ENCODE results near the gene ABHD12. TPM values are rescaled to one million over a fixed set of nuclear protein-coding genes. Genes with fewer than 3 reads are reported as not detected.
A peak's percentile ranks its signal among the peaks of the same experiment; 100 is the strongest.

Gene ABHD12
- total and polyA plus RNA-seq, 10 of the 15 experiments (the other 5 are each of a cell fraction or from before 2014, with no cell fraction given) = 1.5 to 61.8 (median 26.7) TPM

DNA sequence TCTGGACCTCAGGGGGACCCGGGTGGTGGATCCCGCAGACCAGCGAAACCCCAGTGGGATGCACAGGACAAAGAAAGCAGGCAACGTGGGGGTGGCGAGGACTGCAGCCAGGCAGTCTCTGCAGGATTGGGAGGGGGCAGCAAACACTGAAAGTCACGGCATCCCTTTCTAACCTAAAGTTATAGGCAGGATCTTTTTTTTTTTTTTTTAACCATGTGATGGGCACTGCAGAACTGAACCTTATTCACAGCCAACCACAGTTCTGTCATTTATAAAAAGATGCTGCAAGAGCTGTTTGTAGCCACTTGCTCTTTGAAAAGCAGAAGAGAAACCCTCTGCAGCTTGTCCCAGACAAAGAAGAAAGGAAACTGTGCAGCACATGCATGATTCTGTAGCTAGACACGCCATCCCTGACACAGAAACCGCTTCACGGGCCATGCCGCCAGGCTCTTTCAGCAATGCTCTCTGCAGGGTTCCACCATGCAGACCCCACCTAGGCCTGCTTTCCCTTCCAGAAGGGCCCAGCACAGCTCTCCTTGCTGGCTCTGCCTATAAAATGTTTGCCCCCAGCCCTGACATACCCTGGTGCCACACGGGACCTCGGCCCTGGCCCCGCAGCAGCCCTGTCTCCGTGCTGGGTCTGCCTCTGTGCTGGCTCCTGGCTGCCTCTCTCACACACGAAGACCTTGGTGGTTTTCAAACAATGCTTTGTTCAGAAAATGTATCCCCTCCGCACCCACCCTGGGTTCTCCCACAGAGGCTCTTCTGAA lies 72.0 kb downstream of the ABHD12 start (continued):
- TF ChIP-seq, protein P1, sequence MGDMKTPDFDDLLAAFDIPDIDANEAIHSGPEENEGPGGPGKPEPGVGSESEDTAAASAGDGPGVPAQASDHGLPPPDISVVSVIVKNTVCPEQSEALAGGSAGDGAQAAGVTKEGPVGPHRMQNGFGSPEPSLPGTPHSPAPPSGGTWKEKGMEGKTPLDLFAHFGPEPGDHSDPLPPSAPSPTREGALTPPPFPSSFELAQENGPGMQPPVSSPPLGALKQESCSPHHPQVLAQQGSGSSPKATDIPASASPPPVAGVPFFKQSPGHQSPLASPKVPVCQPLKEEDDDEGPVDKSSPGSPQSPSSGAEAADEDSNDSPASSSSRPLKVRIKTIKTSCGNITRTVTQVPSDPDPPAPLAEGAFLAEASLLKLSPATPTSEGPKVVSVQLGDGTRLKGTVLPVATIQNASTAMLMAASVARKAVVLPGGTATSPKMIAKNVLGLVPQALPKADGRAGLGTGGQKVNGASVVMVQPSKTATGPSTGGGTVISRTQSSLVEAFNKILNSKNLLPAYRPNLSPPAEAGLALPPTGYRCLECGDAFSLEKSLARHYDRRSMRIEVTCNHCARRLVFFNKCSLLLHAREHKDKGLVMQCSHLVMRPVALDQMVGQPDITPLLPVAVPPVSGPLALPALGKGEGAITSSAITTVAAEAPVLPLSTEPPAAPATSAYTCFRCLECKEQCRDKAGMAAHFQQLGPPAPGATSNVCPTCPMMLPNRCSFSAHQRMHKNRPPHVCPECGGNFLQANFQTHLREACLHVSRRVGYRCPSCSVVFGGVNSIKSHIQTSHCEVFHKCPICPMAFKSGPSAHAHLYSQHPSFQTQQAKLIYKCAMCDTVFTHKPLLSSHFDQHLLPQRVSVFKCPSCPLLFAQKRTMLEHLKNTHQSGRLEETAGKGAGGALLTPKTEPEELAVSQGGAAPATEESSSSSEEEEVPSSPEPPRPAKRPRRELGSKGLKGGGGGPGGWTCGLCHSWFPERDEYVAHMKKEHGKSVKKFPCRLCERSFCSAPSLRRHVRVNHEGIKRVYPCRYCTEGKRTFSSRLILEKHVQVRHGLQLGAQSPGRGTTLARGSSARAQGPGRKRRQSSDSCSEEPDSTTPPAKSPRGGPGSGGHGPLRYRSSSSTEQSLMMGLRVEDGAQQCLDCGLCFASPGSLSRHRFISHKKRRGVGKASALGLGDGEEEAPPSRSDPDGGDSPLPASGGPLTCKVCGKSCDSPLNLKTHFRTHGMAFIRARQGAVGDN (IDR thresholded peaks at IDR 0.05) = peak; percentile 89
- TF ChIP-seq POU2F2 (IDR thresholded peaks at IDR 0.05; ENCODE audit: borderline replicate concordance, low read depth, low read length) = peak; percentile 84; the same call in 1 of the 3 replicates
- TF ChIP-seq, protein P2, sequence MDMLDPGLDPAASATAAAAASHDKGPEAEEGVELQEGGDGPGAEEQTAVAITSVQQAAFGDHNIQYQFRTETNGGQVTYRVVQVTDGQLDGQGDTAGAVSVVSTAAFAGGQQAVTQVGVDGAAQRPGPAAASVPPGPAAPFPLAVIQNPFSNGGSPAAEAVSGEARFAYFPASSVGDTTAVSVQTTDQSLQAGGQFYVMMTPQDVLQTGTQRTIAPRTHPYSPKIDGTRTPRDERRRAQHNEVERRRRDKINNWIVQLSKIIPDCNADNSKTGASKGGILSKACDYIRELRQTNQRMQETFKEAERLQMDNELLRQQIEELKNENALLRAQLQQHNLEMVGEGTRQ (IDR thresholded peaks at IDR 0.05; ENCODE audit: borderline replicate concordance, low read depth, low read length) = peak; percentile 8; the same call in 1 of the 2 replicates
- no peak; the same call in 1 of the 2 replicates for TF ChIP-seq TBL1XR1 (IDR thresholded peaks at IDR 0.05; ENCODE audit: low read depth, low read length)
- TF ChIP-seq, protein P3, sequence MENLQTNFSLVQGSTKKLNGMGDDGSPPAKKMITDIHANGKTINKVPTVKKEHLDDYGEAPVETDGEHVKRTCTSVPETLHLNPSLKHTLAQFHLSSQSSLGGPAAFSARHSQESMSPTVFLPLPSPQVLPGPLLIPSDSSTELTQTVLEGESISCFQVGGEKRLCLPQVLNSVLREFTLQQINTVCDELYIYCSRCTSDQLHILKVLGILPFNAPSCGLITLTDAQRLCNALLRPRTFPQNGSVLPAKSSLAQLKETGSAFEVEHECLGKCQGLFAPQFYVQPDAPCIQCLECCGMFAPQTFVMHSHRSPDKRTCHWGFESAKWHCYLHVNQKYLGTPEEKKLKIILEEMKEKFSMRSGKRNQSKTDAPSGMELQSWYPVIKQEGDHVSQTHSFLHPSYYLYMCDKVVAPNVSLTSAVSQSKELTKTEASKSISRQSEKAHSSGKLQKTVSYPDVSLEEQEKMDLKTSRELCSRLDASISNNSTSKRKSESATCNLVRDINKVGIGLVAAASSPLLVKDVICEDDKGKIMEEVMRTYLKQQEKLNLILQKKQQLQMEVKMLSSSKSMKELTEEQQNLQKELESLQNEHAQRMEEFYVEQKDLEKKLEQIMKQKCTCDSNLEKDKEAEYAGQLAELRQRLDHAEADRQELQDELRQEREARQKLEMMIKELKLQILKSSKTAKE (IDR thresholded peaks at IDR 0.05; ENCODE audit: low read depth, poor library complexity, severe bottlenecking) = peak; percentile 83
- TF ChIP-seq, protein P4, sequence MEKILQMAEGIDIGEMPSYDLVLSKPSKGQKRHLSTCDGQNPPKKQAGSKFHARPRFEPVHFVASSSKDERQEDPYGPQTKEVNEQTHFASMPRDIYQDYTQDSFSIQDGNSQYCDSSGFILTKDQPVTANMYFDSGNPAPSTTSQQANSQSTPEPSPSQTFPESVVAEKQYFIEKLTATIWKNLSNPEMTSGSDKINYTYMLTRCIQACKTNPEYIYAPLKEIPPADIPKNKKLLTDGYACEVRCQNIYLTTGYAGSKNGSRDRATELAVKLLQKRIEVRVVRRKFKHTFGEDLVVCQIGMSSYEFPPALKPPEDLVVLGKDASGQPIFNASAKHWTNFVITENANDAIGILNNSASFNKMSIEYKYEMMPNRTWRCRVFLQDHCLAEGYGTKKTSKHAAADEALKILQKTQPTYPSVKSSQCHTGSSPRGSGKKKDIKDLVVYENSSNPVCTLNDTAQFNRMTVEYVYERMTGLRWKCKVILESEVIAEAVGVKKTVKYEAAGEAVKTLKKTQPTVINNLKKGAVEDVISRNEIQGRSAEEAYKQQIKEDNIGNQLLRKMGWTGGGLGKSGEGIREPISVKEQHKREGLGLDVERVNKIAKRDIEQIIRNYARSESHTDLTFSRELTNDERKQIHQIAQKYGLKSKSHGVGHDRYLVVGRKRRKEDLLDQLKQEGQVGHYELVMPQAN (conservative IDR thresholded peaks at IDR 0.05) = no peak
- TF ChIP-seq ZNF217 (IDR thresholded peaks at IDR 0.05) = no peak
- TF ChIP-seq IKZF1 (conservative IDR thresholded peaks at IDR 0.05) = peak; percentile 47; the same call in 1 of the 2 replicates
- no peak for TF ChIP-seq YBX1 (IDR thresholded peaks at IDR 0.05)
- TF ChIP-seq, protein P5, sequence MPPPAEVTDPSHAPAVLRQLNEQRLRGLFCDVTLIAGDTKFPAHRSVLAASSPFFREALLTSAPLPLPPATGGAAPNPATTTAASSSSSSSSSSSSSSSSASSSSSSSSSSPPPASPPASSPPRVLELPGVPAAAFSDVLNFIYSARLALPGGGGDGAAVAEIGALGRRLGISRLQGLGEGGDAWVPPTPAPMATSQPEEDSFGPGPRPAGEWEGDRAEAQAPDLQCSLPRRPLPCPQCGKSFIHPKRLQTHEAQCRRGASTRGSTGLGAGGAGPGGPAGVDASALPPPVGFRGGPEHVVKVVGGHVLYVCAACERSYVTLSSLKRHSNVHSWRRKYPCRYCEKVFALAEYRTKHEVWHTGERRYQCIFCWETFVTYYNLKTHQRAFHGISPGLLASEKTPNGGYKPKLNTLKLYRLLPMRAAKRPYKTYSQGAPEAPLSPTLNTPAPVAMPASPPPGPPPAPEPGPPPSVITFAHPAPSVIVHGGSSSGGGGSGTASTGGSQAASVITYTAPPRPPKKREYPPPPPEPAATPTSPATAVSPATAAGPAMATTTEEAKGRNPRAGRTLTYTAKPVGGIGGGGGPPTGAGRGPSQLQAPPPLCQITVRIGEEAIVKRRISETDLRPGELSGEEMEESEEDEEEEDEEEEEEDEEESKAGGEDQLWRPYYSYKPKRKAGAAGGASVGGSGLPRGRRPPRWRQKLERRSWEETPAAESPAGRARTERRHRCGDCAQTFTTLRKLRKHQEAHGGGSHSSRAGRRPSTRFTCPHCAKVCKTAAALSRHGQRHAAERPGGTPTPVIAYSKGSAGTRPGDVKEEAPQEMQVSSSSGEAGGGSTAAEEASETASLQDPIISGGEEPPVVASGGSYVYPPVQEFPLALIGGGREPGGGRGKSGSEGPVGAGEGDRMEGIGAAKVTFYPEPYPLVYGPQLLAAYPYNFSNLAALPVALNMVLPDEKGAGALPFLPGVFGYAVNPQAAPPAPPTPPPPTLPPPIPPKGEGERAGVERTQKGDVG (CRISPR knock-in tag; IDR thresholded peaks at IDR 0.05) = no peak
- TF ChIP-seq ZNF384 (IDR thresholded peaks at IDR 0.05; ENCODE audit: borderline replicate concordance, low read depth, low read length) = peak; percentile 99
- TF ChIP-seq, protein P6, sequence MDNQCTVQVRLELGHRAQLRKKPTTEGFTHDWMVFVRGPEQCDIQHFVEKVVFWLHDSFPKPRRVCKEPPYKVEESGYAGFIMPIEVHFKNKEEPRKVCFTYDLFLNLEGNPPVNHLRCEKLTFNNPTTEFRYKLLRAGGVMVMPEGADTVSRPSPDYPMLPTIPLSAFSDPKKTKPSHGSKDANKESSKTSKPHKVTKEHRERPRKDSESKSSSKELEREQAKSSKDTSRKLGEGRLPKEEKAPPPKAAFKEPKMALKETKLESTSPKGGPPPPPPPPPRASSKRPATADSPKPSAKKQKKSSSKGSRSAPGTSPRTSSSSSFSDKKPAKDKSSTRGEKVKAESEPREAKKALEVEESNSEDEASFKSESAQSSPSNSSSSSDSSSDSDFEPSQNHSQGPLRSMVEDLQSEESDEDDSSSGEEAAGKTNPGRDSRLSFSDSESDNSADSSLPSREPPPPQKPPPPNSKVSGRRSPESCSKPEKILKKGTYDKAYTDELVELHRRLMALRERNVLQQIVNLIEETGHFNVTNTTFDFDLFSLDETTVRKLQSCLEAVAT (IDR thresholded peaks at IDR 0.05) = 0 out of 2 replicates have a peak, but pooled peaks have one; percentile 43
- peak; percentile 64 for TF ChIP-seq FOXM1 (IDR thresholded peaks at IDR 0.05; ENCODE audit: low read depth, low read length)
- TF ChIP-seq CBX5 (IDR thresholded peaks at IDR 0.05; ENCODE audit: low read depth) = peak; percentile 79
